ENCODE results near the gene PLGRKT. TPM values are rescaled to one million over a fixed set of nuclear protein-coding genes. Genes with fewer than 3 reads are reported as not detected.
"Not testable (repeated sequence)": the region's sequence is repeated elsewhere in the genome, so short reads cannot be mapped to it uniquely, and the experiment has no call there.

PLGRKT gene
- polyA plus RNA-seq, 4 donors = 37.3 to 49.8 (median 41.4) TPM

- DNase-seq (ENCODE audit: low read depth in 4 of 4, low spot score in 3 of 4) = no peak
These were observed 110.7 kb downstream of the PLGRKT start for GRCh38 chr9:5326893-5327548.

DNA sequence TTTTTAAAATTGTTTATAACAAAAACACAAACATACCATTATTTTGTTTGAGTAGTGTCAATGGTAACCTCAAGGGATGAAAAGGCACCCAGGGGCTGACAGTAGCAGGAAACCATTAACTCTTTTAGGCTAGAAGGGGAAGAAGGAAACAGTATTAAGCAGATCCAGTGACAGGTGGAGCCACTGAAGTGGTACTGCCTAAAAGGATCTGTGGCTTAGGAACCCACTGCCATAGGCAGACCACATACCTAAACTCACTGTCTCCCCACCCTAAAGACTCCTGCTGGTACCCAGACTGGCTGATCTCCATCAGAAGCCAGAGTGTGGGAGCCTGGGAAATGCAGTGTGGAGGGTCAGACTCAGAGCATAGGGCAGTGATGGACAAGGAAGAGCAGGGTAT lies 111.5 kb downstream of the PLGRKT start:
- DNase-seq (ENCODE audit: low read depth in 4 of 4, low spot score in 3 of 4) = no peak

GRCh38 chr9:5321601-5322000 lies 116.1 kb downstream of the PLGRKT start:
- DNase-seq (ENCODE audit: low read depth in 4 of 4, low spot score in 3 of 4) = not testable (repeated sequence)

GRCh38 chr9:5321058-5321457 lies 116.7 kb downstream of the PLGRKT start:
- no peak for DNase-seq (ENCODE audit: low read depth in 4 of 4, low spot score in 3 of 4)

- DNase-seq (ENCODE audit: low read depth in 4 of 4, low spot score in 3 of 4) = not testable (repeated sequence)
These were observed 121.3 kb downstream of the PLGRKT start for GRCh38 chr9:5316406-5316805.

DNA sequence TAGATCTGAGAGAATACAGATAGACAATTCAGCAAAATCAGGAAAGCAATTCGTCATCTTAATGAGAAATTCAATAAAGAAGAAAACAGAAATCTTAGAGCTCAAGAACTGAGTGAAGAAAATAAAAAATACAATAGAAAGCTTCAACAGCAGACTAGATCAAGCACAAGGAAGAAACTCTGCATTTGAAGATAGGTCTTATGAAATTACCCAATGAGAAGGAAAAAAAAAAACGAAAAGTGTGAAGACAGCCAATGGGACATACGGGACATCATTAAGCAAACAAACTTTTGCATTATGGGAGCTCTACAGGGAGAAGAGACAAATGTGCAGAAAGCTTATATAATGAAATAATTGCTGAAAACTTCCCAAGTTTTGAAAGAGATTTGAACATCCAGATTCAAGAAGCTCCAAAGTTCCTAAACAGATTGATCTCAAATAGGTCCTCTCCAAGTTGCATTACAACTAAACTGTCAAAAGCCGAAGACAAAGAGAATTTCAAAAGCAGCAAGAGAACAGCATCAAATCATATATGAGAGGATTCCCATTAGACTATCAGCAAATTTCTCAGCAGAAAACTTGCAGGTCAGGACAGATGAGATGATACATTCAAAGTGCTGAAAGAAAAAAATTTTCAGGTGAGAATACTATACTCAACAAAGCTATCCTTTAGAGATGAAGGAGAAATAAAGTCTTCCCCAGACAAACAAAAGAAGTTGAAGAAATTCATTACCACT lies 122.4 kb downstream of the PLGRKT start:
- no peak for DNase-seq (ENCODE audit: low read depth in 4 of 4, low spot score in 3 of 4)

DNA sequence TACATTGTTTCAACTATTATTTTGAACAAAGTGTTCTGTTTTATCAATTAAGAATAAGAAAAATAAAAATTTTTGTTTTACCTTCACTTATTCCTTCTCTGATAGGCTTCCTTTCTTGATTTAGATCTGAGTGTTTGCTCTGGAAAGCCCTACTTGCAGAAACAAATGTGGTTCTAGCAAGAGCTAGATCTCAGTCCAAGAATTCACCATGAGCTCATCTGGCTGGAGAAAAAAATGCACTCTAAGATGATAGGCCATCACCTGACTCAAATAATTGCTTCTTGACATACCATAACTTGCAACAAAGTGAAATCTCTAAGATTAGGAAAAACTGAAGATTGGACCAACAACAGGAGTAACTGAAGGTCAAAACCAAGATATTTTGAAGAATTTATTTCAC lies 126.9 kb downstream of the PLGRKT start:
- no peak for DNase-seq (ENCODE audit: low read depth in 4 of 4, low spot score in 3 of 4)

Other genes starting within 250 kb of the PLGRKT start
- not detected for gene INSL4, start 206.5 kb downstream of the PLGRKT start, polyA plus RNA-seq (ENCODE audit: insufficient read length in 4 of 4)
- 1 to 10 TPM; 2.5 to 4.0 (median 3.4) TPM for gene RLN2, start 133.2 kb downstream of the PLGRKT start, polyA plus RNA-seq (ENCODE audit: insufficient read length in 4 of 4)
- 1 to 10 TPM in 1 of 4 donors, under 1 TPM in 3; 0.53 to 1.2 (median 0.73) TPM for gene RLN1, start 98.0 kb downstream of the PLGRKT start, polyA plus RNA-seq (ENCODE audit: insufficient read length in 4 of 4)
- 1 to 10 TPM in 2 of 4 donors, under 1 TPM in 2; 0.35 to 1.5 (median 0.91) TPM for gene CD274, start 12.6 kb upstream of the PLGRKT start, polyA plus RNA-seq (ENCODE audit: insufficient read length in 4 of 4)
- gene PDCD1LG2, start 72.6 kb upstream of the PLGRKT start, polyA plus RNA-seq (ENCODE audit: insufficient read length in 4 of 4) = under 1 TPM in 2 of 4 donors, not detected in 2; 0.09 to 0.13 TPM
- gene RIC1, start 191.2 kb upstream of the PLGRKT start, polyA plus RNA-seq (ENCODE audit: insufficient read length in 4 of 4) = 10 to 100 TPM; 25.7 to 30.5 (median 29.0) TPM